T follicular helper cell (primary cell): ENCODE results near the gene CSNK1G1.

Source experiments
- DNase-seq: peaks from one replicate; pipeline ENCODE4 v3.0.0-alpha.2; 2020; ENCODE audit warnings: low read depth

Gene CSNK1G1

GRCh38 chr15:64153480-64154367, 202.2 kb downstream of the CSNK1G1 start:
- DNase-seq = peak; percentile 84

- no peak for DNase-seq
These were observed 203.2 kb downstream of the CSNK1G1 start for GRCh38 chr15:64152507-64153387.

GRCh38 chr15:64151727-64152506, 204.1 kb downstream of the CSNK1G1 start, which contains the start of gene SNX22:
Gene SNX22, plus strand, starts transcription at chr15:64151731. Its CDS starts 45 bp downstream, at chr15:64151776.
- DNase-seq = peak; percentile 20

- no peak for DNase-seq
These were observed 205.9 kb downstream of the CSNK1G1 start for GRCh38 chr15:64149893-64150578.

GRCh38 chr15:64149424-64149823, 206.5 kb downstream of the CSNK1G1 start:
- no peak for DNase-seq

- no peak for DNase-seq
These were observed 207.4 kb downstream of the CSNK1G1 start for GRCh38 chr15:64148581-64148980.

GRCh38 chr15:64148168-64148567, 207.8 kb downstream of the CSNK1G1 start:
- no peak for DNase-seq

- no peak for DNase-seq
These were observed 208.9 kb downstream of the CSNK1G1 start for GRCh38 chr15:64146885-64147681.

GRCh38 chr15:64146520-64146884, 209.5 kb downstream of the CSNK1G1 start:
- no peak for DNase-seq

GRCh38 chr15:64146041-64146440, 209.9 kb downstream of the CSNK1G1 start:
- DNase-seq = no peak

GRCh38 chr15:64144565-64145281, 211.2 kb downstream of the CSNK1G1 start:
- no peak for DNase-seq

GRCh38 chr15:64144192-64144564, 211.8 kb downstream of the CSNK1G1 start:
- no peak for DNase-seq

- no peak for DNase-seq
These were observed 212.7 kb downstream of the CSNK1G1 start for GRCh38 chr15:64143276-64143675.

- no peak for DNase-seq
These were observed 214.0 kb downstream of the CSNK1G1 start for GRCh38 chr15:64141798-64142512.

- DNase-seq = no peak
These were observed 217.5 kb downstream of the CSNK1G1 start for GRCh38 chr15:64138331-64138941.

GRCh38 chr15:64137226-64137833, 218.6 kb downstream of the CSNK1G1 start:
- no peak for DNase-seq

- DNase-seq = no peak
These were observed 219.6 kb downstream of the CSNK1G1 start for GRCh38 chr15:64136347-64136746.

GRCh38 chr15:64134345-64134829, 221.6 kb downstream of the CSNK1G1 start:
- no peak for DNase-seq
